SK-N-SH treated with all-trans-retinoic acid at 6 μM for 48 hours (cell line): Measurements from ENCODE around the gene HS3ST4.

Experiments used
- ATAC-seq: fragments of 200-7000 bp; cut with Tn5 transposase; 3 replicates; pipeline ENCODE4 v1.9.1; 2020; ENCODE audit warnings: mild to moderate bottlenecking, moderate library complexity
- CREB5 ChIP-seq: fragments of 250-450 bp; sonication (Bioruptor Pico); IDR thresholded peaks from 2 replicates; pipeline ENCODE4 v1.5.1; 2020; ENCODE audit warnings: low read depth, mild to moderate bottlenecking, moderate library complexity
- CSDC2 ChIP-seq: fragments of 250-450 bp; sonication (Bioruptor Pico); IDR thresholded peaks from 2 replicates; pipeline ENCODE4 v1.5.0; 2020; ENCODE audit warnings: mild to moderate bottlenecking, moderate library complexity
- CSRNP3 ChIP-seq: fragments of 250-450 bp; sonication (Bioruptor Pico); IDR thresholded peaks from 2 replicates; pipeline ENCODE4 v1.5.1; 2021; ENCODE audit warnings: mild to moderate bottlenecking, moderate library complexity
- ESRRG ChIP-seq: fragments of 250-450 bp; sonication (Bioruptor Pico); IDR thresholded peaks from 2 replicates; pipeline ENCODE4 v1.6.1; 2021; ENCODE audit warnings: mild to moderate bottlenecking
- GLIS3 ChIP-seq: fragments of 250-450 bp; sonication (Bioruptor Pico); IDR thresholded peaks from 2 replicates; pipeline ENCODE4 v1.5.0; 2020; ENCODE audit warnings: mild to moderate bottlenecking, moderate library complexity
- ISL1 ChIP-seq: fragments of 250-450 bp; sonication (Bioruptor Pico); IDR thresholded peaks from 2 replicates; pipeline ENCODE4 v2.1.2; 2022; ENCODE audit warnings: mild to moderate bottlenecking, moderate library complexity
- OSR1 ChIP-seq: fragments of 250-450 bp; sonication (Bioruptor Pico); IDR thresholded peaks from 2 replicates; pipeline ENCODE4 v1.8.0; 2022; ENCODE audit warnings: moderate library complexity, mild to moderate bottlenecking, inconsistent platforms
- RARB ChIP-seq: fragments of 250-450 bp; sonication (Bioruptor Pico); IDR thresholded peaks from 2 replicates; pipeline ENCODE4 v1.8.0; 2021; ENCODE audit warnings: mild to moderate bottlenecking, moderate library complexity
- SNAI2 ChIP-seq: fragments of 250-450 bp; sonication (Bioruptor Pico); IDR thresholded peaks from 2 replicates; pipeline ENCODE4 v1.5.0; 2020; ENCODE audit warnings: mild to moderate bottlenecking, moderate library complexity
- TCF4 ChIP-seq: fragments of 250-450 bp; sonication (Bioruptor Pico); IDR thresholded peaks from 2 replicates; pipeline ENCODE4 v1.8.0; 2021; ENCODE audit warnings: mild to moderate bottlenecking, moderate library complexity, borderline replicate concordance
- TOX ChIP-seq: fragments of 250-450 bp; sonication (Bioruptor Pico); IDR thresholded peaks from 2 replicates; pipeline ENCODE4 v1.8.0; 2021; ENCODE audit warnings: mild to moderate bottlenecking, moderate library complexity, borderline replicate concordance
- ZC3H10 ChIP-seq: fragments of 250-450 bp; sonication (Bioruptor Pico); IDR thresholded peaks from 2 replicates; pipeline ENCODE4 v1.5.1; 2021; ENCODE audit warnings: mild to moderate bottlenecking, moderate library complexity
- ZFP3 ChIP-seq: fragments of 250-450 bp; sonication (Bioruptor Pico); IDR thresholded peaks from 2 replicates; pipeline ENCODE4 v1.5.0; 2020; ENCODE audit warnings: mild to moderate bottlenecking, moderate library complexity
- ZFP30 ChIP-seq: fragments of 450-650 bp; formaldehyde crosslinking; IDR thresholded peaks from 2 replicates; pipeline ENCODE4 v1.5.0; 2022; ENCODE audit warnings: mild to moderate bottlenecking, moderate library complexity
- ZNF565 ChIP-seq: fragments of 450-650 bp; formaldehyde crosslinking; conservative IDR thresholded peaks from 2 replicates; pipeline ENCODE4 v1.5.0; 2020; ENCODE audit warnings: low read depth, mild to moderate bottlenecking, moderate library complexity
- ZNF70 ChIP-seq: fragments of 450-650 bp; formaldehyde crosslinking; IDR thresholded peaks from 2 replicates; pipeline ENCODE4 v1.5.0; 2020; ENCODE audit warnings: mild to moderate bottlenecking, moderate library complexity
- ZNF8 ChIP-seq: fragments of 450-650 bp; formaldehyde crosslinking; IDR thresholded peaks from 2 replicates; pipeline ENCODE4 v1.5.0; 2020; ENCODE audit warnings: mild to moderate bottlenecking, moderate library complexity
- TF ChIP-seq, protein P1 (sequence below): fragments of 250-450 bp; sonication (Bioruptor Pico); IDR thresholded peaks from 2 replicates; pipeline ENCODE4 v1.8.0; 2021; ENCODE audit warnings: low read depth, mild to moderate bottlenecking, moderate library complexity, borderline replicate concordance
- TF ChIP-seq, protein P2 (sequence below): fragments of 250-450 bp; sonication (Bioruptor Pico); IDR thresholded peaks from 2 replicates; pipeline ENCODE4 v1.8.0; 2020; ENCODE audit warnings: mild to moderate bottlenecking, moderate library complexity, borderline replicate concordance

HS3ST4 gene

DNA sequence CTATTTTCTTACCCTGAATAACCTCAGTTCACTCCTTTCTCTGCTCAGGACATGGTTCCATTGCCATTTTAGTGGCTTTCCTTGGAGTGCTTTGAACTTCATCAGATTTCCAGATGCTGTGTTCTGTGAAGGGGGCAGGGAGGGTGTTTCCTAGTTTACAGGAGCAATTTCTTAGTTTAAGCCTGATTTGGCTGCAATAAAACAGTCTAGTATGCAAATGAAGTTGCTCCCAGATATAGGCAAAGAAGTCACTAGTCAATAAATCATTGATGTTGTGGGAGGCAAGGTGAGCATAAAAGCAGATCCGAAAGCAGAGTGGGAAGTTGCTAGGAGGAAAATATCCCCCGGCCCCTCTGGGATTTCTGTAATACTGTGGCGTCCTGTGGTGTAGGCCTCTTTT lies 202.3 kb downstream of the HS3ST4 start:
- no peak for ATAC-seq
- no peak for TF ChIP-seq OSR1 (CRISPR knock-in tag)
- TF ChIP-seq ESRRG (CRISPR knock-in tag) = no peak
- TF ChIP-seq, protein P1, sequence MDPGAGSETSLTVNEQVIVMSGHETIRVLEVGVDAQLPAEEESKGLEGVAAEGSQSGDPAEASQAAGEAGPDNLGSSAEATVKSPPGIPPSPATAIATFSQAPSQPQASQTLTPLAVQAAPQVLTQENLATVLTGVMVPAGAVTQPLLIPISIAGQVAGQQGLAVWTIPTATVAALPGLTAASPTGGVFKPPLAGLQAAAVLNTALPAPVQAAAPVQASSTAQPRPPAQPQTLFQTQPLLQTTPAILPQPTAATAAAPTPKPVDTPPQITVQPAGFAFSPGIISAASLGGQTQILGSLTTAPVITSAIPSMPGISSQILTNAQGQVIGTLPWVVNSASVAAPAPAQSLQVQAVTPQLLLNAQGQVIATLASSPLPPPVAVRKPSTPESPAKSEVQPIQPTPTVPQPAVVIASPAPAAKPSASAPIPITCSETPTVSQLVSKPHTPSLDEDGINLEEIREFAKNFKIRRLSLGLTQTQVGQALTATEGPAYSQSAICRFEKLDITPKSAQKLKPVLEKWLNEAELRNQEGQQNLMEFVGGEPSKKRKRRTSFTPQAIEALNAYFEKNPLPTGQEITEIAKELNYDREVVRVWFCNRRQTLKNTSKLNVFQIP (CRISPR knock-in tag) = no peak
- no peak for TF ChIP-seq CSRNP3 (CRISPR knock-in tag)
- no peak for TF ChIP-seq ISL1 (CRISPR knock-in tag)
- no peak for TF ChIP-seq ZC3H10 (CRISPR knock-in tag)
- no peak for TF ChIP-seq ZFP3 (CRISPR knock-in tag)
- TF ChIP-seq RARB (CRISPR knock-in tag) = no peak
- TF ChIP-seq ZNF70 (CRISPR knock-in tag) = no peak
- no peak for TF ChIP-seq TCF4 (CRISPR knock-in tag)
- TF ChIP-seq ZNF565 (CRISPR knock-in tag) = no peak
- TF ChIP-seq SNAI2 (CRISPR knock-in tag) = no peak
- TF ChIP-seq ZNF8 (CRISPR knock-in tag) = no peak
- no peak for TF ChIP-seq ZFP30
- TF ChIP-seq GLIS3 (CRISPR knock-in tag) = no peak

- ATAC-seq = no peak
- TF ChIP-seq ZNF565 (CRISPR knock-in tag) (no peak), OSR1 (CRISPR knock-in tag) (no peak), CSDC2 (no peak), TOX (CRISPR knock-in tag) (no peak), ZFP30 (no peak), SNAI2 (CRISPR knock-in tag) (no peak), GLIS3 (CRISPR knock-in tag) (no peak), ZNF8 (CRISPR knock-in tag) (no peak), ZC3H10 (CRISPR knock-in tag) (no peak), CREB5 (CRISPR knock-in tag) (no peak), RARB (CRISPR knock-in tag) (no peak)
- TF ChIP-seq, protein P1 (CRISPR knock-in tag) = no peak
- TF ChIP-seq, protein P2, sequence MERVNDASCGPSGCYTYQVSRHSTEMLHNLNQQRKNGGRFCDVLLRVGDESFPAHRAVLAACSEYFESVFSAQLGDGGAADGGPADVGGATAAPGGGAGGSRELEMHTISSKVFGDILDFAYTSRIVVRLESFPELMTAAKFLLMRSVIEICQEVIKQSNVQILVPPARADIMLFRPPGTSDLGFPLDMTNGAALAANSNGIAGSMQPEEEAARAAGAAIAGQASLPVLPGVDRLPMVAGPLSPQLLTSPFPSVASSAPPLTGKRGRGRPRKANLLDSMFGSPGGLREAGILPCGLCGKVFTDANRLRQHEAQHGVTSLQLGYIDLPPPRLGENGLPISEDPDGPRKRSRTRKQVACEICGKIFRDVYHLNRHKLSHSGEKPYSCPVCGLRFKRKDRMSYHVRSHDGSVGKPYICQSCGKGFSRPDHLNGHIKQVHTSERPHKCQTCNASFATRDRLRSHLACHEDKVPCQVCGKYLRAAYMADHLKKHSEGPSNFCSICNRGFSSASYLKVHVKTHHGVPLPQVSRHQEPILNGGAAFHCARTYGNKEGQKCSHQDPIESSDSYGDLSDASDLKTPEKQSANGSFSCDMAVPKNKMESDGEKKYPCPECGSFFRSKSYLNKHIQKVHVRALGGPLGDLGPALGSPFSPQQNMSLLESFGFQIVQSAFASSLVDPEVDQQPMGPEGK (CRISPR knock-in tag) = no peak
Observed at GRCh38 chr16:25895380-25895779, 203.6 kb downstream of the HS3ST4 start.

DNA sequence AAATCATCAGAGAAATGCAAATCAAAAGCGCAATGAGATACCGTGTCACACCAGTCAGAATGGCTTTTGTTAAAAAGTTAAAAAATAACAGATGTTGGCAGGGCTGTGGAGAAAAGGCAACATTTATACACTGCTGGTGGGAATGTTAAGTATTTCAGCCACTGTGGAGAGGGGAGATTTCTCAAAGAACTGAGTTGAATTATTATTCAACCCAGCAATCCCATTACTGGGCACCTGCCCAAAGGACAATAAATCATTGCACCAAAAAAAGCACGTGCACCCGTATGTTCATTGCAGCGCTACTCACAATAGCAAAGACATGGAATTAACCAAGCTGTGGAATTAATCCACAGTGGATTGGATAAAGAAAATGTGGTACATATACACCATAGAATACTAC lies 204.7 kb downstream of the HS3ST4 start:
- TF ChIP-seq, protein P2 (CRISPR knock-in tag) = no peak
- TF ChIP-seq ZNF8 (CRISPR knock-in tag) = no peak
- no peak for TF ChIP-seq CSDC2
- no peak for ATAC-seq
